HG02623 (cell line): ENCODE measurements around the gene RFNG.

Experiments
- ATAC-seq: cut with Tn5 transposase; IDR thresholded peaks from one replicate; pipeline ENCODE4 v1.9.1; 2021; ENCODE audit warnings: moderate library complexity; ENCODE audit not compliant: unreplicated experiment

Gene RFNG

GRCh38 chr17:82029990-82030469 is 21.6 kb downstream of the RFNG start:
- no peak for ATAC-seq

GRCh38 chr17:82029391-82029790 is 22.2 kb downstream of the RFNG start:
- ATAC-seq, result no peak

GRCh38 chr17:82028966-82029365 is 22.6 kb downstream of the RFNG start:
- ATAC-seq, result no peak

- ATAC-seq, result no peak
Measured at GRCh38 chr17:82028246-82028645, 23.4 kb downstream of the RFNG start.

GRCh38 chr17:82025401-82026107 is 26.1 kb downstream of the RFNG start:
- no peak for ATAC-seq

- no peak for ATAC-seq
Measured at GRCh38 chr17:82024859-82025258, 26.8 kb downstream of the RFNG start.

GRCh38 chr17:82023447-82024241 is 28.0 kb downstream of the RFNG start:
- ATAC-seq, result no peak

- peak; percentile 90 for ATAC-seq
Measured at GRCh38 chr17:82022981-82023446, 28.6 kb downstream of the RFNG start, which contains the start of gene LRRC45. TSS of gene LRRC45 (plus strand) at chr17:82023305. CDS start at chr17:82023644, 339 bp downstream.

GRCh38 chr17:82022310-82022980 is 29.2 kb downstream of the RFNG start, which contains the start of gene CENPX:
TSS of gene CENPX (minus strand) at chr17:82022878. CDS start at chr17:82022861, 17 bp downstream.
- ATAC-seq, result no peak

- ATAC-seq, result no peak
Measured at GRCh38 chr17:82021900-82022309, 29.7 kb downstream of the RFNG start.

GRCh38 chr17:82021107-82021899 is 30.3 kb downstream of the RFNG start:
- no peak for ATAC-seq

- no peak for ATAC-seq
Measured at GRCh38 chr17:82020572-82021106, 31.0 kb downstream of the RFNG start.

GRCh38 chr17:82019690-82020571 is 31.7 kb downstream of the RFNG start:
- ATAC-seq, result no peak

GRCh38 chr17:82018989-82019689 is 32.5 kb downstream of the RFNG start:
- ATAC-seq, result no peak

GRCh38 chr17:82018152-82018988 is 33.2 kb downstream of the RFNG start:
- no peak for ATAC-seq

GRCh38 chr17:82017612-82018151 is 33.9 kb downstream of the RFNG start:
- no peak for ATAC-seq

GRCh38 chr17:82016875-82017459 is 34.6 kb downstream of the RFNG start:
- no peak for ATAC-seq
